Loucy (cell line): ENCODE results near the gene IL11RA.

Experiments
- CTCF ChIP-seq: fragments of 200-600 bp; sonication (generic); conservative IDR thresholded peaks from 2 replicates; pipeline ENCODE4 v1.5.1; 2014; ENCODE audit warnings: mild to moderate bottlenecking, antibody characterized with exemption, low read length
- EZH2phosphoT487 ChIP-seq: fragments of 200-600 bp; IDR thresholded peaks from 2 replicates; pipeline ENCODE4 v1.6.1; 2018; ENCODE audit warnings: antibody characterized with exemption, mild to moderate bottlenecking, moderate library complexity, borderline replicate concordance

GRCh38 chr9:34638138-34638445, 13.9 kb upstream of the IL11RA start:
- TF ChIP-seq CTCF (no peak), EZH2phosphoT487 (no peak)
